HG03066 (cell line): ENCODE measurements around the gene TRMT10B.
"Not testable (repeated sequence)": the region's sequence is repeated elsewhere in the genome, so short reads cannot be mapped to it uniquely, and the experiment has no call there.

Experiments
- ATAC-seq: cut with Tn5 transposase; IDR thresholded peaks from one replicate; pipeline ENCODE4 v1.9.1; 2021; ENCODE audit warnings: low read depth; ENCODE audit not compliant: unreplicated experiment

TRMT10B gene

DNA sequence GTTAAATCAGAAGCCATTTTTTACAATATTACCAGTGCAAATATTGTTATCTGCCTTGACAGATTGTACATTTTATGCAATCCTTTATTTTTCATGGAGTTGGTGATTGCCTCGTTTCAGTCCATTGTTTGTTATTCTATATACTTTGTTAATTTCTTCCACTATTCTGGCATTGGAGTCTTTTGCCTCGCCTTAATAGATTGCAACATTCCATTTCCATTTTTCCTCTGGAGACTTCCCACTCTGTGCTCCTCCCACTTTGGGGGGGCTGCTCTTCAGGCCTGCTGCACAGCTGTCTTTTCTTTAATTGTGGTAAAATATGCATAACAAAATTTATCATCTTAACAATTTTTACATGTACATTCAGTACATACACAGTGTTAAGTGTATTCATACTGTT is 42.6 kb downstream of the TRMT10B start:
- no peak for ATAC-seq

DNA sequence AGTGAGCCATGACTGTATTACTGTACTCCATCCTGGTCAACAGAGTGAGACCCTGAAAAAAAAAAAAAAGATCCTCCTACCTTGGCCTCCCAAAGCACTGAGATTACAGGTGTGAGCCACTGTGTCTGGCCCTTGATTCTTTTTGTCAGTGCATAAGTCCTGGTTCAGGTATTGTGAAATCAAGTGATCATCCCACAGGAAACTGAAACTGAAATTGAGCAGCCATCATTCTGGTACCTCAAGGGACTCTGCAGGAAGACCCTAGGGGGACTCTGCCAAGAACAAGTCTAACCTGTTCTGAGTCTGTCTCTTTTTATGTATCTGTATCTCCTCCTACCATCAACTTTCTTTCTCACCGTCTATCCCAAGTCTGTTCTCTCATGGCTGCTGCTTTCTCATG is 45.1 kb downstream of the TRMT10B start:
- no peak for ATAC-seq

DNA sequence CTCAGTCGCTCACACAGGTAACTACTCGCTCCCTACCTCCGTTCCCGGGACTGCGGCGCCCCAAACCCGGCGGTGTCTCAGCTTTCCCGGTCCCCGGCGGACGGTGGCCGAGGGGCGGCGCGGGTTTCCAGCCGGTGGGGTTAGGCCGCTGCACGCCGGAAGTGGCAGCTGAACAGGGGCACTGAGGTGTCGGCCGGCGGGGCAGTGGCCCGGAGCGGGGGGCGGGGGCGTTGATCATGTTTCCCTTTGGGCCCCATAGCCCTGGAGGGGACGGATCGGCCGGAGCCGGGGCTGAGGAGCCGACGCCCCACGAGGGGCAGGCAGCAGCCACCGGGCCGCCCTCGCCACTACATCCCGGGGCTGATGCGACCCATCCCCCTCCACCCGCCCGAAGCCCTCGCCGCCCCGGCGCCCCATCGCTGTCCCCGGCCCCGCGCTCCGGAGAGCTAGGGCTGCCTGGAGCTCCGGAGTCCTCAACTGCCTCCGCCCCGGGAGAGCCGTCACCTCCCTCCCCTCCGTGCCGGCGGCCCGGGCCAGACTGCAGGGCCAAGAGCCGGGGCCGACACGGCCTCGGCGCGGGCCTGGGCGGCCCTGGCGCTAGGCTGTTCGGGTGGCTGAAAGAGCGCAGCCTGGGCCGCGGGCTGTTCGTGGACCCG is 47.2 kb downstream of the TRMT10B start, which contains the start of gene DCAF10:
Gene DCAF10, plus strand, starts transcription at position 167 of the 656 bp plus-strand sequence. Its CDS starts 70 bp downstream, at position 237.
- ATAC-seq, result peak; percentile 78

- ATAC-seq, result peak; percentile 39
Measured at GRCh38 chr9:37801287-37801850, 47.8 kb downstream of the TRMT10B start.

DNA sequence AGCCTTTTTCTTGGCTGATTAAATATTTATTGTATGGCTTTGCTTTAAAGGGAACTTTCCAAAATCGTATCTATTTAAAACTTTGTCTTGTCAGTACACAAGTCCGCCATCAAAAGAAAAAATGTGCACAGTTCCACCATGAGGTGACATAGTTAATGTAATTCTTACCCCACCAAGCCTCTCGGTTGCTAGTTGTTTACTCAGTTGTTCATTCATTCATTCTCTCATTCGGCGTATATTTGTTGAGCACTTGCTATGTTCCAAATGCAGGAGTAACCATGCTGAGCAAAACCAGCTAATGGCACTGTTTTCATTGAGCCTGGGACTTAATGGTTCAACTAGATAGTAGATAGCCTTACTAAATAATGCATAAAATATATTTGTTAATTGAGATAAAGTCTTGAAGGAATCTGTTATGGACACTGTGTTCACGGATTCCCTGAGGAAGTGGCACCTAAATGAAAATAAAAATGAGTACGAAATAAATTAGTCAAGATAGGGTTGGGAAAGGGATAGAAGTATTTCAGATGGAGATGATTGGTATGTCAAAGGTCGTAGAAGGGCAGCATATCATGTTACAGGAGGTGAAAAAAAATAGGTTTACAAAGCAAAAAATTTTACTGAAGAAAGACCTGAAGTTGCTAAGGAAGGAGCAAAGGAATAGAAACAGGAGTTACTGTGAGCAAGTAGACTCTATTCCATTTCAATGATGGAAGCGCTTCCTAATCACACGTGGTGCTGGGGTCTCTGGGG is 48.5 kb downstream of the TRMT10B start:
- ATAC-seq, result no peak

- no peak for ATAC-seq
Measured at GRCh38 chr9:37806271-37806670, 52.7 kb downstream of the TRMT10B start.

GRCh38 chr9:37809676-37810075 is 56.1 kb downstream of the TRMT10B start:
- ATAC-seq, result not testable (repeated sequence)

GRCh38 chr9:37811906-37812476 is 58.4 kb downstream of the TRMT10B start:
- no peak for ATAC-seq

- no peak for ATAC-seq
Measured at GRCh38 chr9:37812773-37813379, 59.3 kb downstream of the TRMT10B start.

DNA sequence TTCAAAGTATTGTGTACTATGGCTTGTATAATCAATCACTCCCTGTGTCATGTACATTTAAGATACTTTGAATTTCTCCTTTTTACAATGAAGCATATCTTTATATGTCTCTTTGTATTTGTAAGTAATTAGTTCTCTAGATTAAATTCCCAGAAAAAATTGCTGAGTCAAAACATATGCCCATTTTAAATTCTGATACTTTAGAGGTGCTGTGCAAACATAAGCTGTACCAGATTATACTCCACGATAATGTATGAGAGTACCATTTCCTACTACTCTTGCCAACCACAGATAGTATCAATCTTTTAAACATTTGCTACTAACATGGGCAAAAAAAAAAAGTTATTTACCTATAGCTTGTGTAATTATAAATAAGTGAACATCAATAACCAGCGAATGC is 65.2 kb downstream of the TRMT10B start:
- ATAC-seq, result no peak

- ATAC-seq, result no peak
Measured at GRCh38 chr9:37820142-37820541, 66.5 kb downstream of the TRMT10B start.

GRCh38 chr9:37825174-37825573 is 71.6 kb downstream of the TRMT10B start:
- ATAC-seq, result not testable (repeated sequence)

DNA sequence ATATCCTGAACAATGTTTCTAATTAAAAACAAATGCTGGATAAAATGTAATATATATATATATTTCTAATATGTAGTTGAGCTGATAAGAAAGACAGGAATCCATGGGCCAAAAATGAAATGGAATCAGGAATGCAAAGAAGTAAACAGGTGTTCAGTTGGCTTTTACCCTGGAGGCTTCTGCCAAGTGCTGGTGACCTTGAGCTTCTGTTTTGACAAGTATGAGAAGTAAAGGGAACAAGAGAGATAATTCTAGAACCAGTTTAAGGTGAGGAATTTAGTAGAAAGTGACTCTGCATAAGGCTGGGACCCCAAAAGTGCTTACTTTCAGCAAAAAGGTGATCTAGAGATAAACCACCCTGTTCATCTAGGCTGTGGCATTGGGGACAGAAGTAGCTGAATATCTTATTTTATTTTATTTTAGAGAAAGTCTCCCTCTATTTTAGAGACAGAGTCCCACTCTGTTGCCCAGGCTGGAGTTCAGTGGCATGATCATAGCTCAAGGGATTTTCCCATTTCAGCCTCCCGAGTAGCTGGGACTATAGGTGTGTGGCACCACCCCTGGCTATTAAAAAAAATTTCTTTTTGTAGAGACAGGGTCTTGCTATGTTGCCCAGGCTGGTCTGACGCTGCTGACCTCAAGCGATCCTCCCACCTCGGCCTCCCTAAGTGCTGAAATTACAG is 74.0 kb downstream of the TRMT10B start:
- ATAC-seq, result no peak
